HepG2 (cell line): ENCODE data around the gene CAPN11. TPM values are rescaled to one million over a fixed set of nuclear protein-coding genes. Genes with fewer than 3 reads are reported as not detected.

Experiments
- DR1 ChIP-seq: sonication (generic); formaldehyde crosslinking; IDR thresholded peaks from 2 replicates; pipeline ENCODE4 v1.8.0; 2021; ENCODE audit warnings: mild to moderate bottlenecking, missing genetic modification reagents, inconsistent platforms
- FOXK2 ChIP-seq: fragments of 450-650 bp; IDR thresholded peaks from 2 replicates; pipeline ENCODE4 v1.6.1; 2016
- HCFC1 ChIP-seq: fragments of 150-350 bp; IDR thresholded peaks from 2 replicates; pipeline ENCODE4 v1.6.1; 2014; ENCODE audit warnings: low read depth, low read length
- HINFP ChIP-seq: sonication (generic); formaldehyde crosslinking; IDR thresholded peaks from 2 replicates; pipeline ENCODE4 v1.4.0; 2020; ENCODE audit warnings: low read depth, mild to moderate bottlenecking, missing genetic modification reagents
- HNF1B ChIP-seq: sonication (generic); formaldehyde crosslinking; IDR thresholded peaks from 2 replicates; pipeline ENCODE4 v1.5.1; 2020; ENCODE audit warnings: mild to moderate bottlenecking, moderate library complexity, missing genetic modification reagents
- JUNB ChIP-seq: sonication (generic); formaldehyde crosslinking; IDR thresholded peaks from 2 replicates; pipeline ENCODE4 v1.8.0; 2022; ENCODE audit warnings: missing genetic modification reagents, mild to moderate bottlenecking, borderline replicate concordance
- MBD4 ChIP-seq: IDR thresholded peaks from 2 replicates; pipeline ENCODE4 v1.6.1; 2012; ENCODE audit warnings: low read length, inconsistent platforms, borderline replicate concordance
- PPARG ChIP-seq: conservative IDR thresholded peaks from 2 replicates; pipeline ENCODE4 v1.6.1; 2016; ENCODE audit warnings: missing biosample characterization, missing genetic modification reagents
- TBX3 ChIP-seq: fragments of 450-650 bp; IDR thresholded peaks from 2 replicates; pipeline ENCODE4 v1.6.1; 2017; ENCODE audit warnings: antibody characterized with exemption, mild to moderate bottlenecking, inconsistent platforms, borderline replicate concordance
- TFAP4 ChIP-seq: sonication (generic); IDR thresholded peaks from 2 replicates; pipeline ENCODE4 v1.6.1; 2016; ENCODE audit warnings: low read depth, borderline replicate concordance
- THRA ChIP-seq: sonication (generic); formaldehyde crosslinking; IDR thresholded peaks from 2 replicates; pipeline ENCODE4 v1.4.0; 2020; ENCODE audit warnings: missing genetic modification reagents, borderline replicate concordance
- ZBTB2 ChIP-seq: sonication (generic); formaldehyde crosslinking; IDR thresholded peaks from 2 replicates; pipeline ENCODE4 v1.8.0; 2022; ENCODE audit warnings: low read depth, missing genetic modification reagents
- ZNF138 ChIP-seq: sonication (generic); formaldehyde crosslinking; IDR thresholded peaks from 2 replicates; pipeline ENCODE4 v1.5.0; 2020; ENCODE audit warnings: mild to moderate bottlenecking, low read depth, missing genetic modification reagents
- ZNF263 ChIP-seq: sonication (generic); formaldehyde crosslinking; IDR thresholded peaks from 2 replicates; pipeline ENCODE4 v1.4.0; 2020; ENCODE audit warnings: missing genetic modification reagents
- ZNF496 ChIP-seq: sonication (generic); formaldehyde crosslinking; IDR thresholded peaks from 2 replicates; pipeline ENCODE4 v1.8.1; 2023; ENCODE audit warnings: mild to moderate bottlenecking, moderate library complexity, missing genetic modification reagents; ENCODE audit not compliant: insufficient replicate concordance
- ZNF574 ChIP-seq: sonication (generic); formaldehyde crosslinking; IDR thresholded peaks from 2 replicates; pipeline ENCODE4 v1.4.0; 2020; ENCODE audit warnings: missing genetic modification reagents
- ZNF841 ChIP-seq: sonication (generic); formaldehyde crosslinking; IDR thresholded peaks from 2 replicates; pipeline ENCODE4 v1.8.1; 2023; ENCODE audit warnings: missing genetic modification reagents, borderline replicate concordance
- ZNF850 ChIP-seq: sonication (generic); formaldehyde crosslinking; conservative IDR thresholded peaks from 2 replicates; pipeline ENCODE4 v1.9.0; 2021; ENCODE audit warnings: mild to moderate bottlenecking, missing genetic modification reagents
- ZSCAN21 ChIP-seq: sonication (generic); formaldehyde crosslinking; IDR thresholded peaks from 2 replicates; pipeline ENCODE4 v1.8.0; 2022; ENCODE audit warnings: mild to moderate bottlenecking, missing genetic modification reagents, moderate library complexity, borderline replicate concordance
- polyA plus RNA-seq, 8 experiments: library from polyadenylated mRNA; depleted of rRNA in 3 of 8; stranded (reverse) in 7 of 8; unstranded in 1 of 8; fragments of >200 nt; fragmentation: Illumina TruSeq in 4 of 8; extraction: Trizol in 4 of 8; gene quantifications; 2 replicates each; pipeline versions ENCODE4 v1.2.1 to v1.2.3, GENCODE V29; 2011 to 2016; ENCODE audit warnings: low read depth in 4 of 8, missing spikeins in 1 of 8, mixed read lengths in 1 of 8; ENCODE audit not compliant: insufficient read depth in 1 of 8
- total RNA-seq, 5 experiments: library from RNA; depleted of rRNA; stranded (reverse); fragments of >200 nt; fragmentation: Illumina TruSeq; extraction: Trizol; gene quantifications; 2 replicates each; pipeline ENCODE4 v1.2.3, GENCODE V29; 2016; ENCODE audit warnings: low read depth in 1 of 5

Gene CAPN11
- total and polyA plus RNA-seq, 2 of the 13 experiments (the other 11 are each of a cell fraction or from before 2014, with no cell fraction given) = 0.07 to 0.11 TPM

GRCh38 chr6:44128020-44128917 is 30.4 kb upstream of the CAPN11 start (continued):
- TF ChIP-seq ZNF574 (CRISPR knock-in tag) = no peak
- TF ChIP-seq FOXK2 = no peak
- no peak for TF ChIP-seq HINFP
- TF ChIP-seq HNF1B = peak; percentile 72
- TF ChIP-seq ZNF841 = no peak
- TF ChIP-seq ZBTB2 (CRISPR knock-in tag) = no peak
- TF ChIP-seq ZNF138 = 0 out of 2 replicates have a peak, but pooled peaks have one; percentile 45
- TF ChIP-seq ZNF496 (CRISPR knock-in tag) = no peak
- TF ChIP-seq TBX3 = no peak
- no peak for TF ChIP-seq MBD4
- TF ChIP-seq ZSCAN21 = no peak
- TF ChIP-seq PPARG (CRISPR knock-in tag) = no peak
- TF ChIP-seq HCFC1 = no peak
- no peak for TF ChIP-seq TFAP4
- no peak for TF ChIP-seq DR1 (CRISPR knock-in tag)
- 0 out of 2 replicates have a peak, but pooled peaks have one; percentile 45 for TF ChIP-seq ZNF850 (CRISPR knock-in tag)
- TF ChIP-seq JUNB (CRISPR knock-in tag) = no peak
- TF ChIP-seq THRA (CRISPR knock-in tag) = no peak
- TF ChIP-seq ZNF263 (CRISPR knock-in tag) = no peak
